Measurements from ENCODE around the gene CFAP57.

- TF ChIP-seq YY1 (IDR thresholded peaks at IDR 0.05; ENCODE audit: insufficient read depth, insufficient read length) (no peak), SUZ12 (IDR thresholded peaks at IDR 0.05; ENCODE audit: extremely low read depth, insufficient read depth, insufficient read length) (no peak)
These were observed 55.1 kb downstream of the CFAP57 start for GRCh38 chr1:43227143-43227764.
